Pancreas (tissue), 10 donors: ENCODE measurements around the gene CXorf49. TPM values are rescaled to one million over a fixed set of nuclear protein-coding genes. Genes with fewer than 3 reads are reported as not detected.

Experiments used
- ATAC-seq, 4 donors: fragments of 200-7000 bp; cut with Tn5 transposase; one replicate each; pipeline versions ENCODE4 v1.8.0 to v1.9.1; 2020; ENCODE audit warnings: mild to moderate bottlenecking in 4 of 4, moderate library complexity in 4 of 4
- DNase-seq, 6 donors: peaks; one replicate each; pipeline ENCODE4 v3.0.0-alpha.2; 2020
- FAIRE-seq: peaks from 2 replicates; lab custom pipeline; 2012; peaks lifted over from hg19 to GRCh38; lab: Jason Lieb, UNC
- H3K27ac ChIP-seq, 4 donors: fragments of 200-600 bp; sonication (generic); 1 replicate in 3 of 4; 2 replicates in 1 of 4; pipeline versions ENCODE4 v1.5.0 to v1.8.0; 2020
- H3K27me3 ChIP-seq, 4 donors: fragments of 200-600 bp; one replicate each; pipeline ENCODE4 v1.8.0; 2021
- H3K36me3 ChIP-seq, 3 donors: fragments of 200-600 bp; sonication (generic) in 1 of 3; one replicate each; pipeline versions ENCODE4 v1.5.0 to v1.8.0; 2020 to 2021
- H3K4me1 ChIP-seq, 3 donors: fragments of 200-600 bp; one replicate each; pipeline ENCODE4 v1.8.0; 2021
- H3K4me3 ChIP-seq, 4 donors: fragments of 200-600 bp; sonication (generic) in 2 of 4; one replicate each; pipeline versions ENCODE4 v1.5.0 to v1.8.0; 2020 to 2021
- H3K9me3 ChIP-seq, 4 donors: fragments of 200-600 bp; one replicate each; pipeline ENCODE4 v1.8.0; 2021
- WGBS, 2 donors: extraction: QIAGEN DNeasy Blood & Tissue Kit; methylation state at CpG; one replicate each; pipeline ENCODE4 v1.1.7; 2013; 5-methylcytosine and 5-hydroxymethylcytosine counted together
- intact Hi-C, 3 donors: fragments of 100-400 bp; cut with DNase I; formaldehyde crosslinking; loops; one replicate each; pipeline versions ENCODE4 v1.11.1 to v1.14.2; 2022
- polyA plus RNA-seq, 2 donors: library from polyadenylated mRNA; stranded (reverse); fragments of 200-250 nt; gene quantifications; one replicate each; pipeline ENCODE4 v1.2.3, GENCODE V29; 2013
- total RNA-seq, 6 donors: library from RNA; stranded (reverse); fragmentation: NEBNext Ultra II Directional in 4 of 6; extraction: Animal tissue kit (Norgen Biotek cat#: 25700) in 4 of 6; gene quantifications; one replicate each; pipeline versions ENCODE4 v1.2.1 to v1.2.4, GENCODE V29; 2021 to 2023
- TF ChIP-seq, protein P1 (sequence below), 4 donors: fragments of 200-600 bp; sonication (generic) in 3 of 4; IDR thresholded peaks; one replicate each; pipeline versions ENCODE4 v1.5.0 to v1.8.0; 2021; ENCODE audit warnings: antibody characterized with exemption in 4 of 4
- donor health status: healthy with polysubstance abuse.
- donor health status: DM: no; HTN: no; CAD: no; lungs with moderate emphysema.
- donor health status: DM: no; HTN: no; CAD: no.
- donor health status: control.
- donor health status: control.
- donor health status: Bipolar disorder and iron deficiency.
- donor health status: DM: yes; HTN: yes; CAD: no.
- donor health status: DM: no; HTN: no; CAD: no.
- donor health status: DM: no; HTN: no; CAD: no.
- donor health status: DM: yes; HTN: yes; CAD: no.

Gene CXorf49
- total and polyA plus RNA-seq, 8 donors, result not detected

DNA sequence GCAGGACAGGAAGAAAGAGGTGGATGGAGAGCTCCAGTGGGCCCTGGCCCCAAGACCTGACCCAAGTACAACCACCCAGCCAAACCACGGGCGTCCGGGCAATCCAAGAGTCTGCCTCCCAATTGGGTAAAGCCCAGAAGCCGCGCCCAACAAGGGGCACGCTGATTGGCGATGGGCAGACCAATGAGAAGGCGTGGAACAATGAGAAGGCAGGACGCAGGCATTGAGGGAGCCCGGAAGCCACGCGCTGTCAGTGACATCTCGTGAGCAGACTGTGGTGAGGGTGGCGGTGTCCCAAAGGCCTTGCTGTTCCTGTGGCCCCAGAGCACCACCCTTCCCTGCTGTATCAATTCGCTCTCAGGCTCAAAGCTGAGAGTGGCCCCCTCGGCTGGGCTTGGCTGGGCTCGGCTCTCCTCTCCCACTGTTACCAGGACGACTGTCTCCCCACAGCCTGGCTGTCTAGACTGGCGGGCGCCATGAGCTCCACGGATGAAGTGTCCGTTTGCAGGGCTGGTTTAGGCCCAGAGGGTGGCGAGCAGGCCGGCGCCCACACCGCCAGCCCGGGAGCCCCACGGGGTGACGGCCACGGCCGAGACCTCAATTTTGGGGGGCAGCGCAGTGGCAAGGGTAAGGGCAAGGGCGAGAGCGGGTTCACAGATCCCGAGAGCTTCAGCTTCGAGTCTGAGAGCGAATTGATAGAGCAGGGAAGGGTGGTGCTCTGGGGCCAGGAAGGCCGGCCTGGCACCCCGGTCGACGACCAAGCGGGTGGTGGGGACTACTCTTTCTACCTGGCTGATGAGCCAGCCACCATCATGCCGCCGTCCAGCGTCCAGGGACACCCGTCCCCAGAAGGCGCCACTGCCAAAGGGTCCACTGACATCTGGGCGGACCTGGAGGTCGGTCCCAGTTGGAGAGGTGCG is 50.5 kb downstream of the CXorf49 start, which contains the start of gene LOC101059915:
Gene LOC101059915 (plus strand): TSS at position 219 of the 920 bp plus-strand sequence.
- intact Hi-C loops, result no loop called here
- H3K9me3 ChIP-seq, result no peaks in the 10 kb centered on the region
- no peak for ATAC-seq
- no peak within 1 kb of the TSS for H3K4me3 ChIP-seq
- no peak for FAIRE-seq
- WGBS, 2 donors, result 89 to 91% methylated on average over 48 to 50 of the region's 50 CpGs
- no peaks in the 10 kb centered on the region for H3K4me1 ChIP-seq
- TF ChIP-seq, protein P1, sequence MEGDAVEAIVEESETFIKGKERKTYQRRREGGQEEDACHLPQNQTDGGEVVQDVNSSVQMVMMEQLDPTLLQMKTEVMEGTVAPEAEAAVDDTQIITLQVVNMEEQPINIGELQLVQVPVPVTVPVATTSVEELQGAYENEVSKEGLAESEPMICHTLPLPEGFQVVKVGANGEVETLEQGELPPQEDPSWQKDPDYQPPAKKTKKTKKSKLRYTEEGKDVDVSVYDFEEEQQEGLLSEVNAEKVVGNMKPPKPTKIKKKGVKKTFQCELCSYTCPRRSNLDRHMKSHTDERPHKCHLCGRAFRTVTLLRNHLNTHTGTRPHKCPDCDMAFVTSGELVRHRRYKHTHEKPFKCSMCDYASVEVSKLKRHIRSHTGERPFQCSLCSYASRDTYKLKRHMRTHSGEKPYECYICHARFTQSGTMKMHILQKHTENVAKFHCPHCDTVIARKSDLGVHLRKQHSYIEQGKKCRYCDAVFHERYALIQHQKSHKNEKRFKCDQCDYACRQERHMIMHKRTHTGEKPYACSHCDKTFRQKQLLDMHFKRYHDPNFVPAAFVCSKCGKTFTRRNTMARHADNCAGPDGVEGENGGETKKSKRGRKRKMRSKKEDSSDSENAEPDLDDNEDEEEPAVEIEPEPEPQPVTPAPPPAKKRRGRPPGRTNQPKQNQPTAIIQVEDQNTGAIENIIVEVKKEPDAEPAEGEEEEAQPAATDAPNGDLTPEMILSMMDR (IDR thresholded peaks at IDR 0.05), result no peak
- DNase-seq, result peak in 2 of 6 donors; percentile 53 to 68
- no peaks in the 10 kb centered on the region for H3K36me3 ChIP-seq
- H3K27me3 ChIP-seq, result no peaks in the 10 kb centered on the region
- no peak within 1 kb of the TSS for H3K27ac ChIP-seq

DNA sequence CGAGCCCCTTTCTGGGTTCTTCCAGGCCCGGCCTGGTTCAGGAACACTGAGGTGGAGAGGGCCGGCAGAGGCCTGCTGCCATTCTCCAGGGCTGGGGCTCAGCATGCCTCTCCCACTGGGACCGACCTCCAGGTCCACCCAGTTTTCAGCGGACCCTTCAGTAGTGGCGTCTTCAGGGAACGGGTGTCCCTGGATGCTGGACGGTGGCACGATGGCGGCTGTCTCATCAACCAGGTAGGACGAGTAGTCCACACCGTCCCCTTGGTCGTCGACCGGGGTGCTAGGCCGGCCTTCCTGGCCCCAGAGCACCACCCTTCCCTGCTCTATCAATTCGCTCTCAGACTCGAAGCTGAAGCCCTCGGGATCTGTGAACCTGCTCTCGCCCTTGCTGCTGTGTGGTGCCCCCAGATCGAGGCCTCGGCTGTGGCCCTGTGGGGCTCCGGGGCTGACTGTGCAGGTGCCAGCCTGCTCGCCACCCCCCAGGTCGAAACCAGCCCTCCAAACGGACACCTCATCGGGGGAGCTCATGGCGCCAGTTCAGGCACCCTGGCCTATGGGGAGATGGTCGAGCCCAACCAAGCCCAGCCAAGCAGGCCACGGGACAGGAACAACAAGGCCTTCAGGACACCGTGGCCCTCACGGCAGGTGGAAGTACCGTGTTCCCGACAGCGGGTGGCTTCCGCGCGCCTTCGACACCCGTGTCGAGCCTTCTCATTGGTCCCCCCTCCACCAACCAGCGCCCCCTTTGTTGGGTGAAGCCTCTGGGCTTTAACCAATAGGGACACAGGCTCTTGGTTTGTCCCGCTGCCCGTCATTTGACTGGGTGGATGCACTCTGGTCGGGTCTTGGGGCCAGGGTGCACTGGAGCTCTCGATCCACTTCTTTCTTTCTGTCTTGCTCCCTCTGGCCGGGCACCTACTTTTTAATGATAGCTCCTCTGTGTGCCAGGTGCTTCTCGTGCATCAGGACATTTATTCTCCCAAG is 51.6 kb downstream of the CXorf49 start:
- ATAC-seq (no peak), FAIRE-seq (no peak), DNase-seq (peak in 3 of 6 donors; percentile 4 to 55 (median 50))
- TF ChIP-seq, protein P1 (IDR thresholded peaks at IDR 0.05), result no peak
- no peaks in the 10 kb centered on the region for H3K9me3 ChIP-seq
- no peaks in the 10 kb centered on the region for H3K27me3 ChIP-seq
- intact Hi-C loops, result no loop called here
- H3K4me1 ChIP-seq, result no peaks in the 10 kb centered on the region
- no peaks in the 10 kb centered on the region for H3K36me3 ChIP-seq
- no peak overlapping the region for H3K4me3 ChIP-seq
- no peak overlapping the region for H3K27ac ChIP-seq
- WGBS, 2 donors, result 88 to 89% methylated on average over 48 of the region's 48 CpGs

DNA sequence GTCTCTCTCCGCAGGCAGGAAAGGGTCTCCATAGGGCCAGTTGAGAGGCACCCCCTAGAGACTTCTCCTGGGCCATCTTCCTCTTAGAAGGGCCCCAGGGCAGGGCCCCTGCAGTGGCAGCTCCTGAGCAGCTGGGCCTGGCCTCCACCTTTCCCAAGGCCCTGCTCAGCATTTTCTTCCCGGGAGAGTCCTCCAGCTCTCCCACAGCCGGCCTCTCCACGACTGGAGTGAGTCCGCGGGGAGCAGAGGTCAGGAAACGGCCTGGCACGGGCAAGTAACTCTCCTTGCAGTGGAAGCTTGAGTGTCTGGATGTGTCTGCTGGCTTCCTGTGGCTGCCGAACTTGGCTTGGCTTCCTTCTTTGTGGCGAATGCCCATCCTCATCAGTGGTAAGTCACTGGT is 52.3 kb downstream of the CXorf49 start:
- Histone ChIP-seq H3K27ac (no peak overlapping the region), H3K9me3 (no peaks in the 10 kb centered on the region), H3K4me1 (no peaks in the 10 kb centered on the region), H3K27me3 (no peaks in the 10 kb centered on the region), H3K36me3 (no peaks in the 10 kb centered on the region), H3K4me3 (no peak overlapping the region)
- FAIRE-seq (no peak), DNase-seq (peak in 1 of 6 donors; percentile 43), ATAC-seq (no peak)
- TF ChIP-seq, protein P1 (IDR thresholded peaks at IDR 0.05), result no peak
- 63 to 73% methylated on average over 10 of the region's 10 CpGs for WGBS, 2 donors
- intact Hi-C loops, result no loop called here

DNA sequence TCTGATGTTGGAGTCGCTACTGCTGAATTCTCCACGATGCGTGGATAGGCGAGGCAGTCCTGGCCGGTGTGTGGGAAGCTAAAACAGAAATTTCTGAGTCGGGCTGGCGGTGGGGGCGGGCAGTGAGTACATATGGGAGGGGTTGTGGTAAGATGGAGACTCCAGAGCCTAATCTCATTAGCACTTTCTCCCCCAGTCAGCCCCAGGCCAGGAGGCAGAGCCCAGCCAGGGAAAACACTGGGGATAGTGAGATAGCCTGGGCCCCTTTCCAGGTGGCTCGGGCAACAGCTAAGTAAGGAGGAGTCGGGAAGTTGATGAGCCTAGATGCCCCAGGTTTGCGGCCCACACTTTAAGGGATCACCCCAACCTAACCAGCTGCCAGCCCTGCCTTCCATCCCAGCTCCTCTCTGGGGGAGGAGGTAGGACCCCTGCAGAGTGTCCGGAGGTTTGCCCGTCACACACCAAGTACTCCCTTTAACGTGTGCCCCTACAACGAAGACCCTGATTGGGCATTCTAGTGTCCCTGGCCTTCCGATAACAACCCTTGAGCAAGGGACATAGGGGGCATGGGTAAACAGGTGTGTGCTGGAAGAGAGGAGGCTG is 53.1 kb downstream of the CXorf49 start:
- Histone ChIP-seq H3K36me3 (no peaks in the 10 kb centered on the region), H3K4me1 (no peaks in the 10 kb centered on the region), H3K9me3 (no peaks in the 10 kb centered on the region), H3K4me3 (no peak overlapping the region), H3K27me3 (no peaks in the 10 kb centered on the region), H3K27ac (no peak overlapping the region)
- DNase-seq (peak in 1 of 6 donors; percentile 45), ATAC-seq (no peak), FAIRE-seq (no peak)
- WGBS, 2 donors, result 84 to 89% methylated on average over 16 of the region's 16 CpGs
- TF ChIP-seq, protein P1 (IDR thresholded peaks at IDR 0.05), result no peak
- intact Hi-C loops, result no loop called here

Other genes starting within 250 kb of the CXorf49 start
- 100 to 1,000 TPM in 1 of 6 donors, 10 to 100 TPM in 5; 47.8 to 118 (median 69.4) TPM for gene OGT, start 185.2 kb downstream of the CXorf49 start, total RNA-seq
- 10 to 100 TPM; 84.2 to 87.9 TPM for gene OGT, start 185.2 kb downstream of the CXorf49 start, polyA plus RNA-seq
- 1 to 10 TPM in 2 of 6 donors, under 1 TPM in 4; 0.63 to 2.0 (median 0.89) TPM for gene GCNA, start 139.8 kb downstream of the CXorf49 start, total RNA-seq
- gene GCNA, start 139.8 kb downstream of the CXorf49 start, polyA plus RNA-seq, result 1 to 10 TPM; 1.5 to 3.1 TPM
- gene CXCR3, start 99.8 kb downstream of the CXorf49 start, total RNA-seq, result under 1 TPM in 4 of 6 donors, not detected in 2; 0.23 to 0.52 (median 0.31) TPM
- under 1 TPM in 1 of 2 donors, not detected in 1; 0.11 TPM for gene CXCR3, start 99.8 kb downstream of the CXorf49 start, polyA plus RNA-seq
- gene CXorf49B, start 45.1 kb upstream of the CXorf49 start, total RNA-seq, result not detected
- gene CXorf49B, start 45.1 kb upstream of the CXorf49 start, polyA plus RNA-seq, result not detected
- 1 to 10 TPM in 3 of 6 donors, under 1 TPM in 3; 0.91 to 3.9 (median 1.0) TPM for gene NHSL2, start 192.6 kb upstream of the CXorf49 start, total RNA-seq
- under 1 TPM; 0.59 to 0.68 TPM for gene NHSL2, start 192.6 kb upstream of the CXorf49 start, polyA plus RNA-seq